Effector CD4-positive, alpha-beta T cell (primary cell): ENCODE results near the gene PLXNA4.

Experiments used
- DNase-seq: peaks from one replicate; pipeline ENCODE4 v3.0.0-alpha.2; 2020

The PLXNA4 gene

GRCh38 chr7:132377703-132378584, 198.3 kb downstream of the PLXNA4 start:
- DNase-seq = no peak

GRCh38 chr7:132377015-132377414, 199.3 kb downstream of the PLXNA4 start:
- no peak for DNase-seq

- no peak for DNase-seq
These were observed 199.8 kb downstream of the PLXNA4 start for GRCh38 chr7:132376361-132377013.

- DNase-seq = no peak
These were observed 202.4 kb downstream of the PLXNA4 start for GRCh38 chr7:132373879-132374278.

GRCh38 chr7:132373041-132373440, 203.2 kb downstream of the PLXNA4 start:
- DNase-seq = no peak

DNA sequence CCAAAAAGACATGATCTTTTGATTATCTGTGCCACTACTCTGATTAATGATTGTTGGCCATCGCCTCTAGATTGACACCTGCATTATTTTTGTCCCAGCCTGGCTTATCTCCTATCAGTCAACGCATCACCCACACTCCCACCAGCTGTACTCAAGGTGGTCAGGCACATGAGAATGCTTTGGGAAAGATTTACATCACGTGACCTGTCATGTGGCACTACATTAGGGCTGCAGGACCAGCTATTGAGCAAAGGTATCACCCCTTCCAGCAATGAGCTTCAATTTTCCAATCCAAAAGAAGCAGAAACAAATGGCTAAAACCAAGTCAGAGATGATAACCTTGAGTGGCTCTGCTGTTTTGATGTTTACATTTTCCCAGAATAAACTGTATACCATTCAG, 204.3 kb downstream of the PLXNA4 start:
- DNase-seq = no peak

- no peak for DNase-seq
These were observed 207.9 kb downstream of the PLXNA4 start for GRCh38 chr7:132368246-132368900.

- no peak for DNase-seq
These were observed 208.5 kb downstream of the PLXNA4 start for GRCh38 chr7:132367795-132368194.

DNA sequence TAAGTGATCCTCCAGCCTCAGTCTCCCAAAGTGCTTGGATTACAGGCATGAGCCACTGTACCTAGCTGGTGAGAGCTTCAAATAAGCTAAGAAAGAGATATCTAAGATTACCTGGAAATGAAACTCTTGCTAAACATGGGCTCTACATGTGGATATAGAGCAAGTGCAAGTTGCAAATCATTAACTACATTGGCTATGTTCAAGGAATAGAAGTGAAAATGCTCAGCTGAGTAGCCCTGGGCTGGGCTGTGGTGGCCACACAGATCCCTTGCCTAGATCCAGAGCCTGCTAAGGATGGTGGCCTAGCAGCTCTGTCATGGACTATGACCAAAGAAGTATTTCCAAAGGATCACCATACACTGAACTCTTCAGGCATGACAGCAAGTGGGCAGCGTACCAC, 209.3 kb downstream of the PLXNA4 start:
- DNase-seq = no peak

DNA sequence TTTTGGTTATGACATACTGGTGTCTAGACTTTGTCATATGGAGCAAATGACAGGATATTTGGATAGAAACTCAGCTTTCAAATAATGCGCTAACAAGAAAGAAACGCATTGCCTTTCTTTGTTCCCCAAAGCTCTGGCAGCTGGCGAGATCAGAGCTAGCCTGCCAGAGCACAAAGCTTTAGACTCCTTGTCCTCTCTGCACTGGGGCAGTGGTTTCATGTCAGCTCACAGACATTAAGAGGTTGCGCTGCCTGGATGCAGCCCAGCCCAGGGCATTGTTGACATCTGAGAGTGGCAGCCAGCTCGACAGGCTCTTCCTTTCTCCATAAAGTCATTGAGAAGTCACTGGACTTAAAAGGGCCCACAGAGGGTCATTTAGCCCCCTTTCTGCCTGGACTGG, 212.0 kb downstream of the PLXNA4 start:
- DNase-seq = no peak

DNA sequence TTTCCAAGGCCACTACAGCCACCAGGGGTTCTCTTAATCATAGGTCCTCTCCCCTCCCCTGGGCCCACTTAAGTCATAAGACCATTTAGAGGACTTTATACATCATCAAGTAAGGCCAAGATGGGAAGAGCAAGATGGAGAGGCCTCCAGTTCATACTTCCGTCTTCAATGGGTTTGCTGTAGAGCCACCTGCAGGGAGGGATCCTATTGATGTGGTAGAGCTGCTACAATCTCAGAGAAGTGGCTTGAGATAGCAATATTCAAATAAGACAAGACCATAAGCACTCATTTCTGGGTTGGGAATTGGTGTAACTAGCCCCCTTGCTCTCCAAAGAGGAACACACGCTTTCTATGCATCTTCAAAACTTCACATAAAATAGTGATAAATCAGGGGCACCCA, 214.2 kb downstream of the PLXNA4 start:
- no peak for DNase-seq

DNA sequence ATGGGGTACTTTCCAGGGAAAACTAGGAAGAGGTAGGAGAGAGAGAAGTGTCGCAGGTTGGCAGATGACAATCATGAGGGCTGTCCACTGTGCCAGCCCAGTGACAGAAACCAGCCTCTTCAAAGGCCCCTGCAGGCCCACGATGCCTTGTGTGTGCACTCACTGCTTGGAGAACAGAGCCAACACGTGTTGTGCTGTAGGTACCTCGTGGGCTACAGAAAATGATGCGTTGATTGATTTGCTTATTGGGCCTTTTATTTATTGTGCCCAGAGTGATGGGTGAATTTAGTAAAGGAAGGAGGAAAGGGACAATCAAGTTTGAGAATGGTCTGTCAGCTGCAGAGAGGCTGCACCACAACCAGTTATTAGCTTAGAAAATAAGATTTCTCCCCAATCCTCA, 215.1 kb downstream of the PLXNA4 start:
- no peak for DNase-seq

- no peak for DNase-seq
These were observed 216.5 kb downstream of the PLXNA4 start for GRCh38 chr7:132359743-132360142.

- no peak for DNase-seq
These were observed 221.2 kb downstream of the PLXNA4 start for GRCh38 chr7:132355048-132355447.

GRCh38 chr7:132354527-132354926, 221.7 kb downstream of the PLXNA4 start:
- DNase-seq = no peak

GRCh38 chr7:132353936-132354335, 222.3 kb downstream of the PLXNA4 start:
- no peak for DNase-seq

GRCh38 chr7:132352800-132353199, 223.5 kb downstream of the PLXNA4 start:
- DNase-seq = no peak

DNA sequence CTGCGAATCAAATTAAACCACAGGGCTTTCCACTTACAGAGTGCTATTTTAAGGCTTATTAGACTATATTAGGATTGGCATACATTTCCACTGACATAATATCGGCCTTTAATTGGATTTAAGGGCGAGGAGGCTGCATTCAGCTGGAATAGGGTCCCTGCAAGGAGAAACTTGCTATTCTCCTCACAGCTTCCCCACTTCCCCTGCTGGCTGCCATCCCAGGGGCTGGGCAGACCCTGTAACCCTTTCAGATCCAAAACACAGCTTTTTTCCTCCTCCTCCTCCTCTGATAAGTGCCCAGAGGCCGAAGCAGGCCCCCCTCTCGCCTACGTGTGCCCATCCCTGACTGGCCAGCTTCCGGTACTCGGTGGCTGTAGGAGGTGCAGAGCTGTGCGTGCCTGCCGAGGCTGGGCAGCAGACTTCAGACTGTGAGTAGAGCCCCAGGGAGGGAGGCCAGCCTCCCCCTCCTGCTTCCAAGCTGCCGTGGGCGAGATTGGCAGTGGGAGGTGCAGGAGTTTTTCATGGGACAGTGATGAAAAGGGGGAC, 224.2 kb downstream of the PLXNA4 start:
- no peak for DNase-seq

- DNase-seq = no peak
These were observed 225.5 kb downstream of the PLXNA4 start for GRCh38 chr7:132350741-132351140.

GRCh38 chr7:132349075-132349474, 227.2 kb downstream of the PLXNA4 start:
- no peak for DNase-seq

- no peak for DNase-seq
These were observed 227.9 kb downstream of the PLXNA4 start for GRCh38 chr7:132348341-132348740.

- DNase-seq = no peak
These were observed 228.4 kb downstream of the PLXNA4 start for GRCh38 chr7:132347858-132348257.

GRCh38 chr7:132347123-132347522, 229.1 kb downstream of the PLXNA4 start:
- DNase-seq = no peak
